ENCODE results near the gene GRIP2. TPM values are rescaled to one million over a fixed set of nuclear protein-coding genes. Genes with fewer than 3 reads are reported as not detected.

Gene GRIP2
- total and polyA plus RNA-seq, 7 donors, result under 0.01 to 1.7 (median 0.68) TPM

- H3K9me3 ChIP-seq, result no peaks in the 10 kb centered on the region
- no peak overlapping the region for H3K27ac ChIP-seq
- peaks cover 0 to 4% (median 2%) of the 10 kb centered on the region in 4 donors for H3K4me1 ChIP-seq
- no peak for TF ChIP-seq POLR2A (IDR thresholded peaks at IDR 0.05)
- no peak for TF ChIP-seq POLR2AphosphoS5 (IDR thresholded peaks at IDR 0.05)
- no peak for TF ChIP-seq EP300 (IDR thresholded peaks at IDR 0.05)
- no peak for TF ChIP-seq CTCF (IDR thresholded peaks at IDR 0.05)
- no peaks in the 10 kb centered on the region for H3K36me3 ChIP-seq
- intact Hi-C loops (cut with DNase I), result no loop called here
- peaks cover 0 to 10% (median 0%) of the 10 kb centered on the region in 3 donors for H3K27me3 ChIP-seq
- H3K4me3 ChIP-seq, result no peak overlapping the region
- 64 to 83% methylated on average over 14 of the region's 14 CpGs for WGBS, 2 donors
- DNase-seq, result no peak
Measured at GRCh38 chr3:14562121-14562890, 22.2 kb upstream of the GRIP2 start.

GRCh38 chr3:14561051-14561960, 21.2 kb upstream of the GRIP2 start:
- H3K27ac ChIP-seq, result no peak overlapping the region
- WGBS, 2 donors, result 80 to 83% methylated on average over 8 of the region's 8 CpGs
- H3K4me3 ChIP-seq, result no peak overlapping the region
- TF ChIP-seq EP300 (IDR thresholded peaks at IDR 0.05), result no peak
- no peak for TF ChIP-seq CTCF (IDR thresholded peaks at IDR 0.05)
- TF ChIP-seq POLR2AphosphoS5 (IDR thresholded peaks at IDR 0.05), result no peak
- TF ChIP-seq POLR2A (IDR thresholded peaks at IDR 0.05), result no peak
- no peaks in the 10 kb centered on the region for H3K36me3 ChIP-seq
- DNase-seq, result no peak
- H3K9me3 ChIP-seq, result no peaks in the 10 kb centered on the region
- peaks cover 0 to 4% (median 0%) of the 10 kb centered on the region in 3 donors for H3K27me3 ChIP-seq
- H3K4me1 ChIP-seq, result peaks cover 0 to 13% (median 6%) of the 10 kb centered on the region in 4 donors
- intact Hi-C loops (cut with DNase I), result no loop called here

GRCh38 chr3:14560110-14560509, 20.0 kb upstream of the GRIP2 start:
- Histone ChIP-seq H3K27ac (no peak overlapping the region), H3K4me1 (peaks cover 0 to 13% (median 6%) of the 10 kb centered on the region in 4 donors), H3K27me3 (peaks cover 0 to under 1% (median 0%) of the 10 kb centered on the region in 3 donors), H3K9me3 (no peaks in the 10 kb centered on the region), H3K4me3 (no peak overlapping the region), H3K36me3 (no peaks in the 10 kb centered on the region)
- intact Hi-C loops (cut with DNase I), result no loop called here
- DNase-seq, result no peak
- no peak for TF ChIP-seq POLR2AphosphoS5 (IDR thresholded peaks at IDR 0.05)
- no peak for TF ChIP-seq POLR2A (IDR thresholded peaks at IDR 0.05)
- no peak for TF ChIP-seq EP300 (IDR thresholded peaks at IDR 0.05)
- TF ChIP-seq CTCF (IDR thresholded peaks at IDR 0.05), result no peak
- WGBS, 2 donors, result 78 to 80% methylated on average over 4 of the region's 4 CpGs

- no peak overlapping the region for H3K27ac ChIP-seq
- no peaks in the 10 kb centered on the region for H3K9me3 ChIP-seq
- H3K36me3 ChIP-seq, result no peaks in the 10 kb centered on the region
- intact Hi-C loops (cut with DNase I), result no loop called here
- WGBS, 2 donors, result 94% methylated on average over 9 of the region's 9 CpGs
- no peak for TF ChIP-seq POLR2AphosphoS5 (IDR thresholded peaks at IDR 0.05)
- no peak for TF ChIP-seq CTCF (IDR thresholded peaks at IDR 0.05)
- TF ChIP-seq POLR2A (IDR thresholded peaks at IDR 0.05), result no peak
- TF ChIP-seq EP300 (IDR thresholded peaks at IDR 0.05), result no peak
- DNase-seq, result no peak
- peaks cover 0 to 9% (median 0%) of the 10 kb centered on the region in 3 donors for H3K27me3 ChIP-seq
- peaks cover 0 to 13% (median 6%) of the 10 kb centered on the region in 4 donors for H3K4me1 ChIP-seq
- no peak overlapping the region for H3K4me3 ChIP-seq
Measured at GRCh38 chr3:14558029-14558428, 17.9 kb upstream of the GRIP2 start.
